HEK293 (cell line): Measurements from ENCODE around the gene FRAT2.
A peak's percentile ranks its signal among the peaks of the same experiment; 100 is the strongest.

Experiments used
- BCL11B ChIP-seq: fragments of 450-650 bp; formaldehyde crosslinking; IDR thresholded peaks from 2 replicates; pipeline ENCODE4 v1.5.1; 2016; ENCODE audit warnings: low read depth, missing biosample characterization, missing genetic modification characterization
- GLI2 ChIP-seq: fragments of 450-650 bp; formaldehyde crosslinking; IDR thresholded peaks from 2 replicates; pipeline ENCODE4; 2017; ENCODE audit warnings: missing biosample characterization, missing genetic modification characterization, low read depth, borderline replicate concordance
- GLIS2 ChIP-seq: fragments of 450-650 bp; formaldehyde crosslinking; IDR thresholded peaks from 2 replicates; pipeline ENCODE4 v1.5.1; 2016; ENCODE audit warnings: missing biosample characterization, missing genetic modification characterization
- HOXC10 ChIP-seq: sonication (generic); formaldehyde crosslinking; IDR thresholded peaks from 2 replicates; pipeline ENCODE4 v1.8.1; 2023; ENCODE audit warnings: mild to moderate bottlenecking, missing genetic modification reagents
- IKZF3 ChIP-seq: fragments of 450-650 bp; IDR thresholded peaks from 2 replicates; pipeline ENCODE4 v1.5.0; 2018; ENCODE audit warnings: missing biosample characterization, mild to moderate bottlenecking, missing genetic modification characterization, moderate library complexity
- KLF1 ChIP-seq: fragments of 450-650 bp; formaldehyde crosslinking; IDR thresholded peaks from 2 replicates; pipeline ENCODE4 v1.5.1; 2016; ENCODE audit warnings: missing biosample characterization, missing genetic modification characterization
- OVOL3 ChIP-seq: fragments of 450-650 bp; formaldehyde crosslinking; IDR thresholded peaks from 2 replicates; pipeline ENCODE4 v1.5.1; 2016; ENCODE audit warnings: missing biosample characterization, missing genetic modification characterization
- SP2 ChIP-seq: fragments of 450-650 bp; formaldehyde crosslinking; IDR thresholded peaks from 2 replicates; pipeline ENCODE4 v1.5.1; 2016; ENCODE audit warnings: missing biosample characterization, missing genetic modification characterization
- ZBTB20 ChIP-seq: fragments of 450-650 bp; formaldehyde crosslinking; IDR thresholded peaks from 2 replicates; pipeline ENCODE4 v1.5.1; 2016; ENCODE audit warnings: missing biosample characterization, missing genetic modification characterization
- ZBTB7A ChIP-seq: fragments of 450-650 bp; formaldehyde crosslinking; IDR thresholded peaks from 2 replicates; pipeline ENCODE4 v1.5.1; 2016; ENCODE audit warnings: low read depth, missing biosample characterization, missing genetic modification characterization
- ZBTB8A ChIP-seq: fragments of 450-650 bp; formaldehyde crosslinking; IDR thresholded peaks from 2 replicates; pipeline ENCODE4 v1.5.1; 2016; ENCODE audit warnings: missing biosample characterization, missing genetic modification characterization
- ZNF146 ChIP-seq: fragments of 450-650 bp; formaldehyde crosslinking; IDR thresholded peaks from 2 replicates; pipeline ENCODE4 v1.5.1; 2016; ENCODE audit warnings: missing biosample characterization, missing genetic modification characterization
- ZNF19 ChIP-seq: fragments of 450-650 bp; formaldehyde crosslinking; IDR thresholded peaks from 2 replicates; pipeline ENCODE4; 2016; ENCODE audit warnings: missing biosample characterization, missing genetic modification characterization, low read depth
- ZNF23 ChIP-seq: fragments of 450-650 bp; formaldehyde crosslinking; IDR thresholded peaks from 2 replicates; pipeline ENCODE4 v1.5.1; 2016; ENCODE audit warnings: missing biosample characterization, missing genetic modification characterization, borderline replicate concordance
- ZNF274 ChIP-seq, 2 experiments: fragments of 200-500 bp in 1 of 2; fragments of 450-650 bp in 1 of 2; sonication (Bioruptor generic) in 1 of 2; formaldehyde crosslinking in 1 of 2; IDR thresholded peaks; 2 replicates each; pipeline versions ENCODE4 v1.5.1 to v1.6.1; 2014 to 2016; ENCODE audit warnings: borderline replicate concordance in 1 of 2, inconsistent platforms in 1 of 2, low read length in 1 of 2, missing biosample characterization in 1 of 2, missing genetic modification characterization in 1 of 2
- ZNF292 ChIP-seq: fragments of 450-650 bp; formaldehyde crosslinking; IDR thresholded peaks from 2 replicates; pipeline ENCODE4 v1.5.1; 2016; ENCODE audit warnings: low read depth, missing biosample characterization, missing genetic modification characterization, borderline replicate concordance
- ZNF311 ChIP-seq: fragments of 450-650 bp; formaldehyde crosslinking; IDR thresholded peaks from 2 replicates; pipeline ENCODE4 v1.5.1; 2017; ENCODE audit warnings: missing biosample characterization, missing genetic modification characterization, borderline replicate concordance
- ZNF350 ChIP-seq: fragments of 450-650 bp; formaldehyde crosslinking; IDR thresholded peaks from 2 replicates; pipeline ENCODE4 v1.5.0; 2017; ENCODE audit warnings: missing biosample characterization, mild to moderate bottlenecking, missing genetic modification characterization
- ZNF366 ChIP-seq: fragments of 450-650 bp; formaldehyde crosslinking; conservative IDR thresholded peaks from 2 replicates; pipeline ENCODE4 v1.5.1; 2016; ENCODE audit warnings: missing biosample characterization, missing genetic modification characterization
- ZNF394 ChIP-seq: fragments of 450-650 bp; formaldehyde crosslinking; IDR thresholded peaks from 2 replicates; pipeline ENCODE4 v1.5.1; 2016; ENCODE audit warnings: missing biosample characterization, missing genetic modification characterization, mild to moderate bottlenecking, moderate library complexity, borderline replicate concordance
- ZNF48 ChIP-seq: fragments of 450-650 bp; formaldehyde crosslinking; IDR thresholded peaks from 2 replicates; pipeline ENCODE4 v1.5.1; 2016; ENCODE audit warnings: missing biosample characterization, missing genetic modification characterization
- ZNF529 ChIP-seq: fragments of 450-650 bp; formaldehyde crosslinking; IDR thresholded peaks from 2 replicates; pipeline ENCODE4 v1.5.1; 2017; ENCODE audit warnings: missing genetic modification characterization, missing biosample characterization; ENCODE audit not compliant: insufficient replicate concordance
- ZNF544 ChIP-seq: fragments of 450-650 bp; formaldehyde crosslinking; IDR thresholded peaks from 2 replicates; pipeline ENCODE4 v1.5.0; 2017; ENCODE audit warnings: missing biosample characterization, missing genetic modification characterization
- ZNF585B ChIP-seq: fragments of 450-650 bp; formaldehyde crosslinking; IDR thresholded peaks from 2 replicates; pipeline ENCODE4 v1.5.1; 2016; ENCODE audit warnings: missing biosample characterization, missing genetic modification characterization
- ZNF624 ChIP-seq: fragments of 450-650 bp; formaldehyde crosslinking; IDR thresholded peaks from 2 replicates; pipeline ENCODE4 v1.5.1; 2017; ENCODE audit warnings: missing biosample characterization, missing genetic modification characterization
- ZNF626 ChIP-seq: fragments of 450-650 bp; sonication (Bioruptor Pico); formaldehyde crosslinking; IDR thresholded peaks from 2 replicates; pipeline ENCODE4 v1.5.1; 2018; ENCODE audit warnings: missing biosample characterization, missing genetic modification characterization, inconsistent platforms
- ZNF776 ChIP-seq: fragments of 450-650 bp; formaldehyde crosslinking; IDR thresholded peaks from 2 replicates; pipeline ENCODE4 v1.5.0; 2017; ENCODE audit warnings: missing biosample characterization, missing genetic modification characterization, borderline replicate concordance
- ZNF792 ChIP-seq: fragments of 450-650 bp; formaldehyde crosslinking; IDR thresholded peaks from 2 replicates; pipeline ENCODE4 v1.5.1; 2016; ENCODE audit warnings: missing biosample characterization, missing genetic modification characterization
- ZNF843 ChIP-seq: fragments of 450-650 bp; formaldehyde crosslinking; IDR thresholded peaks from 2 replicates; pipeline ENCODE4 v1.5.1; 2016; ENCODE audit warnings: missing biosample characterization, missing genetic modification characterization
- TF ChIP-seq, protein P1 (sequence below): fragments of 450-650 bp; formaldehyde crosslinking; IDR thresholded peaks from 2 replicates; pipeline ENCODE4 v1.5.1; 2016; ENCODE audit warnings: missing biosample characterization, missing genetic modification characterization
- TF ChIP-seq, protein P2 (sequence below): fragments of 450-650 bp; formaldehyde crosslinking; IDR thresholded peaks from 2 replicates; pipeline ENCODE4 v1.5.1; 2016; ENCODE audit warnings: missing biosample characterization, missing genetic modification characterization, borderline replicate concordance
- TF ChIP-seq, protein P3 (sequence below): fragments of 450-650 bp; formaldehyde crosslinking; IDR thresholded peaks from 2 replicates; pipeline ENCODE4; 2016; ENCODE audit warnings: missing biosample characterization, missing genetic modification characterization
- TF ChIP-seq, protein P4 (sequence below): fragments of 450-650 bp; formaldehyde crosslinking; IDR thresholded peaks from 2 replicates; pipeline ENCODE4 v1.5.1; 2016; ENCODE audit warnings: missing biosample characterization, missing genetic modification characterization

FRAT2 gene

DNA sequence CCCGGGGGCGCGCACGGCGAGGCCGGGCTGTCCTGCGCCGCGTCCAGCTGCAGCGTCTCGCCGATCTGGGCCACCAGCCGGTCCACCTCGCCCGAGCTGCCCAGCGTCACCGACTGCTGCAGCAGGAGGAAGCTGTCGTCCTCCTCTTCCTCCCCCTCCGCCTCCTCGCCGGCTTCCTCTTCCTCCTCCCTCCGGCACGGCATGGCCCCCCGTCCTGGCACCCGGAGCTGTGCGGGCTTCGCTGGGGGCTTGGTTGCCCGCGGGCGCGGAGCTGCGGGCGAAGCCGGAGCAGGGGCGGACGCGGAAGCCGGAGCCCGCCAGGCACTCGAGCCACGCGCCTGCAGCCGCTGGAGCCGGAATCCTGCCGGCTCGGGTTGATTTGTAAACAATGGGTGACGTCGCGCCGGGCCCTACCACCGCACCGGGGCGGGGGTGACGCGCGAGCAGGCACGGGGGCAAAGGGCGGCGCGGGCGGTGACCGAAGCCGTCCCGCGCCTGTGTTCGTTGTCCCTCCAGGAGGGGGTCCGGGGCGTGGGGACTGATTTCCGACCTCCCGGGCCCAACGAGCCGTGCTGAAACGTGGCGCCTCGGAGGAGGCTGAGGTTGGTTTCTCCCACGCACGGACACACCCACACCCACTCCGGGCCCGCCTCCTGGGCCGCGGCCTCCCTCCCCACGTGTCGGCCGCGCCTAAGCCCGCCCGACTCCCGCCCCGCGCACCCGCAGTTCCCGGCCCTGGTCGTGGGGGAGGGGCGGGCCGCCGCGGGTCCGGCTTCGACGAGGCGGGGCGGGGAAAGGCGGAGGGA, at the start of gene FRAT2 (continued):
- TF ChIP-seq OVOL3 (tag by site-specific recombination): peak; percentile 51; the same call in 1 of the 2 replicates
- no peak for TF ChIP-seq ZNF529 (tag by site-specific recombination)
- TF ChIP-seq KLF1 (tag by site-specific recombination): peak; percentile 94
- TF ChIP-seq, protein P1, sequence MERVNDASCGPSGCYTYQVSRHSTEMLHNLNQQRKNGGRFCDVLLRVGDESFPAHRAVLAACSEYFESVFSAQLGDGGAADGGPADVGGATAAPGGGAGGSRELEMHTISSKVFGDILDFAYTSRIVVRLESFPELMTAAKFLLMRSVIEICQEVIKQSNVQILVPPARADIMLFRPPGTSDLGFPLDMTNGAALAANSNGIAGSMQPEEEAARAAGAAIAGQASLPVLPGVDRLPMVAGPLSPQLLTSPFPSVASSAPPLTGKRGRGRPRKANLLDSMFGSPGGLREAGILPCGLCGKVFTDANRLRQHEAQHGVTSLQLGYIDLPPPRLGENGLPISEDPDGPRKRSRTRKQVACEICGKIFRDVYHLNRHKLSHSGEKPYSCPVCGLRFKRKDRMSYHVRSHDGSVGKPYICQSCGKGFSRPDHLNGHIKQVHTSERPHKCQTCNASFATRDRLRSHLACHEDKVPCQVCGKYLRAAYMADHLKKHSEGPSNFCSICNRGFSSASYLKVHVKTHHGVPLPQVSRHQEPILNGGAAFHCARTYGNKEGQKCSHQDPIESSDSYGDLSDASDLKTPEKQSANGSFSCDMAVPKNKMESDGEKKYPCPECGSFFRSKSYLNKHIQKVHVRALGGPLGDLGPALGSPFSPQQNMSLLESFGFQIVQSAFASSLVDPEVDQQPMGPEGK: peak; percentile 93
- TF ChIP-seq ZNF48 (tag by site-specific recombination): no peak
- TF ChIP-seq ZNF19 (tag by site-specific recombination): no peak
- no peak for TF ChIP-seq GLI2 (tag by site-specific recombination)
- TF ChIP-seq ZNF311 (tag by site-specific recombination): no peak
- TF ChIP-seq ZNF843 (tag by site-specific recombination): peak; percentile 81
- 0 out of 2 replicates have a peak, but pooled peaks have one; percentile 43 for TF ChIP-seq HOXC10
- TF ChIP-seq ZNF792 (tag by site-specific recombination): no peak
- TF ChIP-seq ZNF624 (tag by site-specific recombination): no peak
- TF ChIP-seq BCL11B (tag by site-specific recombination): no peak; the same call in 1 of the 2 replicates
- TF ChIP-seq ZNF23 (tag by site-specific recombination): no peak
- TF ChIP-seq ZNF544: no peak
- no peak for TF ChIP-seq ZNF350 (tag by site-specific recombination)
- TF ChIP-seq ZNF274 (IDR thresholded peaks at IDR 0.05; ENCODE audit: low read length): no peak
- TF ChIP-seq ZNF274 (tag by site-specific recombination; IDR thresholded peaks at IDR 0.05; ENCODE audit: borderline replicate concordance): no peak
- TF ChIP-seq ZNF776 (tag by site-specific recombination): no peak
- no peak for TF ChIP-seq ZNF366 (tag by site-specific recombination)
- TF ChIP-seq, protein P2, sequence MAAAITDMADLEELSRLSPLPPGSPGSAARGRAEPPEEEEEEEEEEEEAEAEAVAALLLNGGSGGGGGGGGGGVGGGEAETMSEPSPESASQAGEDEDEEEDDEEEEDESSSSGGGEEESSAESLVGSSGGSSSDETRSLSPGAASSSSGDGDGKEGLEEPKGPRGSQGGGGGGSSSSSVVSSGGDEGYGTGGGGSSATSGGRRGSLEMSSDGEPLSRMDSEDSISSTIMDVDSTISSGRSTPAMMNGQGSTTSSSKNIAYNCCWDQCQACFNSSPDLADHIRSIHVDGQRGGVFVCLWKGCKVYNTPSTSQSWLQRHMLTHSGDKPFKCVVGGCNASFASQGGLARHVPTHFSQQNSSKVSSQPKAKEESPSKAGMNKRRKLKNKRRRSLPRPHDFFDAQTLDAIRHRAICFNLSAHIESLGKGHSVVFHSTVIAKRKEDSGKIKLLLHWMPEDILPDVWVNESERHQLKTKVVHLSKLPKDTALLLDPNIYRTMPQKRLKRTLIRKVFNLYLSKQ (tag by site-specific recombination): no peak
- TF ChIP-seq ZBTB8A (tag by site-specific recombination): peak; percentile 97
- TF ChIP-seq ZBTB7A: peak; percentile 79; the same call in 1 of the 2 replicates
- TF ChIP-seq ZBTB20 (tag by site-specific recombination): peak; percentile 72; the same call in 1 of the 2 replicates
- peak; percentile 88 for TF ChIP-seq GLIS2 (tag by site-specific recombination)
- no peak for TF ChIP-seq ZNF626
- TF ChIP-seq ZNF292: no peak
- TF ChIP-seq IKZF3 (tag by site-specific recombination): peak; percentile 56; the same call in 1 of the 2 replicates
- TF ChIP-seq, protein P3, sequence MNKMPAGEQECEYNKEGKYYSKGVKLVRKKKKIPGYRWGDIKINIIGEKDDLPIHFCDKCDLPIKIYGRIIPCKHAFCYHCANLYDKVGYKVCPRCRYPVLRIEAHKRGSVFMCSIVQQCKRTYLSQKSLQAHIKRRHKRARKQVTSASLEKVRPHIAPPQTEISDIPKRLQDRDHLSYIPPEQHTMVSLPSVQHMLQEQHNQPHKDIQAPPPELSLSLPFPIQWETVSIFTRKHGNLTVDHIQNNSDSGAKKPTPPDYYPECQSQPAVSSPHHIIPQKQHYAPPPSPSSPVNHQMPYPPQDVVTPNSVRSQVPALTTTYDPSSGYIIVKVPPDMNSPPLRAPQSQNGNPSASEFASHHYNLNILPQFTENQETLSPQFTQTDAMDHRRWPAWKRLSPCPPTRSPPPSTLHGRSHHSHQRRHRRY: no peak
- peak; percentile 14; the same call in 1 of the 2 replicates for TF ChIP-seq ZNF146 (tag by site-specific recombination)
- TF ChIP-seq SP2 (tag by site-specific recombination): peak; percentile 90
- TF ChIP-seq ZNF585B (tag by site-specific recombination): no peak
- TF ChIP-seq ZNF394 (tag by site-specific recombination): peak; percentile 59
- TF ChIP-seq, protein P4, sequence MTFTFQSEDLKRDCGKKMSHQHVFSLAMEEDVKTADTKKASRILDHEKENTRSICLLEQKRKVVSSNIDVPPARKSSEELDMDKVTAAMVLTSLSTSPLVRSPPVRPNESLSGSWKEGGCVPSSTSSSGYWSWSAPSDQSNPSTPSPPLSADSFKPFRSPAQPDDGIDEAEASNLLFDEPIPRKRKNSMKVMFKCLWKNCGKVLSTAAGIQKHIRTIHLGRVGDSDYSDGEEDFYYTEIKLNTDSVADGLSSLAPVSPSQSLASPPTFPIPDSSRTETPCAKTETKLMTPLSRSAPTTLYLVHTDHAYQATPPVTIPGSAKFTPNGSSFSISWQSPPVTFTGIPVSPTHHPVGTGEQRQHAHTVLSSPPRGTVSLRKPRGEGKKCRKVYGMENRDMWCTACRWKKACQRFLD (tag by site-specific recombination): no peak
